GM19467 (cell line): ENCODE results near the gene KIF26B.

Experiments used
- ATAC-seq: cut with Tn5 transposase; IDR thresholded peaks from one replicate; pipeline ENCODE4 v1.9.1; 2021; ENCODE audit warnings: mild to moderate bottlenecking, moderate library complexity; ENCODE audit not compliant: unreplicated experiment

KIF26B gene

GRCh38 chr1:245754463-245754961 is 599.7 kb downstream of the KIF26B start:
- no peak for ATAC-seq
